Measurements from ENCODE around the gene IHH. TPM values are rescaled to one million over a fixed set of nuclear protein-coding genes. Genes with fewer than 3 reads are reported as not detected.

IHH gene
- total RNA-seq, 1 donor from 2014 or later: not detected

DNA sequence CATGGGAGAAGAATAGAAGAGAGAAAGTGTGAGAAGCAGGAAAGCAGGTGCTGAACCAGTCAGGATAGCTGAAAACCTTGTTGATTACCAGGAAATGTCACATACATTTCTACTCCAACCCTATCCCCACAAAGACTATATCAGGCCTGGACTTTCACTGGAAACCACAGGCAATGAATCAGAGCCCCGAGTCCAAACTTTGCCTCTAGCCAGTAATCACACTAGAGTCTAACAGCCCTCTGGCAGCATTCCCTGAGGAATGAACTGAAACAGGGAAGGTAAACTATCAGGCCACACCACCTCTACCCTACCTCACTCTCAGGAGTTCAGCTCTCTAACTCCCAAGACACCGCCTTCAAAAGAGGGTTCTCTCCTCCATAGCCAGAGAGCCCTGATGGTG, 18.7 kb upstream of the IHH start:
- Mint-ChIP-seq H3K4me3 (ENCODE audit: unreplicated experiment) (no peak overlapping the region), H3K27me3 (ENCODE audit: unreplicated experiment) (peaks cover 2% of the 10 kb centered on the region), H3K36me3 (ENCODE audit: low read depth, unreplicated experiment) (no peaks in the 10 kb centered on the region), H3K27ac (ENCODE audit: unreplicated experiment) (no peak overlapping the region), H3K4me1 (ENCODE audit: unreplicated experiment) (no peaks in the 10 kb centered on the region), H3K9me3 (ENCODE audit: unreplicated experiment) (no peaks in the 10 kb centered on the region)
- no peak for DNase-seq (ENCODE audit: low spot score)
- TF ChIP-seq, protein P1, sequence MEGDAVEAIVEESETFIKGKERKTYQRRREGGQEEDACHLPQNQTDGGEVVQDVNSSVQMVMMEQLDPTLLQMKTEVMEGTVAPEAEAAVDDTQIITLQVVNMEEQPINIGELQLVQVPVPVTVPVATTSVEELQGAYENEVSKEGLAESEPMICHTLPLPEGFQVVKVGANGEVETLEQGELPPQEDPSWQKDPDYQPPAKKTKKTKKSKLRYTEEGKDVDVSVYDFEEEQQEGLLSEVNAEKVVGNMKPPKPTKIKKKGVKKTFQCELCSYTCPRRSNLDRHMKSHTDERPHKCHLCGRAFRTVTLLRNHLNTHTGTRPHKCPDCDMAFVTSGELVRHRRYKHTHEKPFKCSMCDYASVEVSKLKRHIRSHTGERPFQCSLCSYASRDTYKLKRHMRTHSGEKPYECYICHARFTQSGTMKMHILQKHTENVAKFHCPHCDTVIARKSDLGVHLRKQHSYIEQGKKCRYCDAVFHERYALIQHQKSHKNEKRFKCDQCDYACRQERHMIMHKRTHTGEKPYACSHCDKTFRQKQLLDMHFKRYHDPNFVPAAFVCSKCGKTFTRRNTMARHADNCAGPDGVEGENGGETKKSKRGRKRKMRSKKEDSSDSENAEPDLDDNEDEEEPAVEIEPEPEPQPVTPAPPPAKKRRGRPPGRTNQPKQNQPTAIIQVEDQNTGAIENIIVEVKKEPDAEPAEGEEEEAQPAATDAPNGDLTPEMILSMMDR (IDR thresholded peaks at IDR 0.05; ENCODE audit: unreplicated experiment): no peak

DNA sequence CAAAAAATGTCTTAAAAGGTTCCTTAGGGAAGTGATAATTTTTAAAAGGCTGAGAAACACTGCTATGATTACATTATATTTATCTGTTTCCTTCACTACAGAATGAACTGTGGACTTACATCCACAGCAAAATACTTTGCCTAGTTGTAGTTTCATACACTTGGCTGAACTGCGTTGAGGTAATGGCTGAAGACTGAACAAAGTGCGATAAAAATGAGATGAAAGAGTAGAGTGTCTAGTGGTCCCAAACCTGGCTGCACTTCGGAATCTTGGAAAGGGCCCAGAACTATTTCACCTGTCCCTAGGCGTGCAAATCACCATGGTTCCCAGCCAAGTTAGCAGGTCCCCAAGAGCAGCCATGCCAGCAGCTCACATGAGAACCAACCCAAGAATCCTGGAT, 18.2 kb upstream of the IHH start:
- TF ChIP-seq, protein P1 (IDR thresholded peaks at IDR 0.05; ENCODE audit: unreplicated experiment): no peak
- H3K36me3 Mint-ChIP-seq (ENCODE audit: low read depth, unreplicated experiment): no peaks in the 10 kb centered on the region
- peaks cover 2% of the 10 kb centered on the region for H3K27me3 Mint-ChIP-seq (ENCODE audit: unreplicated experiment)
- no peak overlapping the region for H3K27ac Mint-ChIP-seq (ENCODE audit: unreplicated experiment)
- DNase-seq (ENCODE audit: low spot score): no peak
- H3K4me3 Mint-ChIP-seq (ENCODE audit: unreplicated experiment): no peak overlapping the region
- H3K9me3 Mint-ChIP-seq (ENCODE audit: unreplicated experiment): no peaks in the 10 kb centered on the region
- H3K4me1 Mint-ChIP-seq (ENCODE audit: unreplicated experiment): no peaks in the 10 kb centered on the region

DNA sequence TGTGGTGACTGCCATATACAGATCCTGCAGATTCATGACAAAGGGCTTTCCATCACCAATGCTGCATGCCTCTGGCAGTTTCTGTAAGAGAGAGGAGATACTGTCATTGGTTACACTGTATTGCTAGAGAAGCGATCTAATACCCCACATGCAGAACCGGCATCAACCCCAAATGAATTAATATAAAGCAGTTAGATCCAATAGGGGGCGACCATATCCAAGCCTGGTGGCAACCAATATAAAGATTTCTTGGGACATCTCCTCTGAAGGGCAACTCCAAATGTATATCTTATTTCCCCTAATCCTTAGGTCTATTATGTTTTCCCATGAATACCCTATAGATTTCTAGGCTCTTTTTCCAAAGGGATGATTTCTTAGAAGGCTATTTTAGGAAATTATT, 17.4 kb upstream of the IHH start:
- Mint-ChIP-seq H3K27ac (ENCODE audit: unreplicated experiment) (no peak overlapping the region), H3K4me1 (ENCODE audit: unreplicated experiment) (no peaks in the 10 kb centered on the region), H3K4me3 (ENCODE audit: unreplicated experiment) (no peak overlapping the region), H3K9me3 (ENCODE audit: unreplicated experiment) (no peaks in the 10 kb centered on the region), H3K27me3 (ENCODE audit: unreplicated experiment) (peaks cover 2% of the 10 kb centered on the region), H3K36me3 (ENCODE audit: low read depth, unreplicated experiment) (no peaks in the 10 kb centered on the region)
- TF ChIP-seq, protein P1 (IDR thresholded peaks at IDR 0.05; ENCODE audit: unreplicated experiment): no peak
- DNase-seq (ENCODE audit: low spot score): no peak

DNA sequence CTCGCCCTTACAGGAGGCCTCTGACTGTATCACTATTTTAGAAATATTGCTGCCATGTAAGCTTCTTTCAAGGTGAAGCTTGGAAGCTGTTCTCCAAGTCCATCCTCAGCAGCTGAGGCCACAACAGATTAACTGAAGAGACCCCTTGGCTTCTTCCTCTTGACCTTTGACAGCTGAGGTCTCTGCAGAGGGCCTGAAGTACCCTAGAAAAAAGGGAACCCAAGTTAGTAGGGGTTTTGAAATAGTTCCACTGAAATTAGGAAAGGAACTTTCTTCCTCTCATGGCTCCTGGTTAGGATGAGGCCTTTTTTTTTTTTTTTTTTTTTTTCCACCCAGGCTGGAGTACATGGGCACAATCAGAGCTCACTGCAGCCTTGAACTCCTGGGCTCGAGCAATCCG, 15.5 kb upstream of the IHH start:
- Mint-ChIP-seq H3K36me3 (ENCODE audit: low read depth, unreplicated experiment) (no peaks in the 10 kb centered on the region), H3K4me3 (ENCODE audit: unreplicated experiment) (no peak overlapping the region), H3K27me3 (ENCODE audit: unreplicated experiment) (peaks cover 4% of the 10 kb centered on the region), H3K27ac (ENCODE audit: unreplicated experiment) (no peak overlapping the region), H3K4me1 (ENCODE audit: unreplicated experiment) (no peaks in the 10 kb centered on the region), H3K9me3 (ENCODE audit: unreplicated experiment) (no peaks in the 10 kb centered on the region)
- TF ChIP-seq, protein P1 (IDR thresholded peaks at IDR 0.05; ENCODE audit: unreplicated experiment): no peak
- no peak for DNase-seq (ENCODE audit: low spot score)

DNA sequence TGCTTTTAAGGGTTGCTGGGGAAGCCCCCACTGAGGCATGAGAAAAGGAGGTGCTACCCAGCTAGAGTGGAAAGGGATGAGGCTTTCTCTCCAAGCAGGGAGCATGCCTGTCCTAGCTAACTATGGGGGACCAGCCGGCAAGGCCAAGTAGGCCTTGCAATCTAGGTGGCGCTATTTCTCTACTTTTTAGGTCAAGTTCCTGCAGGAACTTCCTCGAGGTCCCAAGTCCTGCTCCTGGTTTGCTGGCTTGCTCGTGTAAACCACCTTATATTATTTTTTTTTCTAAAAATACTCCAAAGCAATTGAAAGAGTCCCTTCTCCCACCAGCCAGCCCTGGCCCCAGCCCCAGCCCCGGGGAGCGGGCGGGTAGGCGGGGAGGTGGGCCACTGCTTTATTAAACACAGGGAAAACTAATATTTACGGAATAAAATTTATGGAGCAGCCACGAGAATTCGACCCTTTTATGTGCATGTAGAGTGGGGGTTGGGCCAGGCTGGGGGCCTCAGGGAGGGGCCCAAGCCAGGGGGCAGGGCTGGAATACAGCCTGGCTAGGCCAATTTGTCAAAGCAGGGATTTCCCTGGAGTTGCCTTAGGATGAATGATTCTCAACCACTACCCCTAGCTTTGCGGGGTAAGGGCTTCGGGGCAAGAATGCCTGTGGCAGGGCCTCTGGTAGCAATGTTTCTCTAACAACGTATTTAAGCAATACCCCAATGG, 12.8 kb upstream of the IHH start:
- DNase-seq (ENCODE audit: low spot score): peak; percentile 65
- H3K4me1 Mint-ChIP-seq (ENCODE audit: unreplicated experiment): no peaks in the 10 kb centered on the region
- H3K27ac Mint-ChIP-seq (ENCODE audit: unreplicated experiment): no peak overlapping the region
- H3K36me3 Mint-ChIP-seq (ENCODE audit: low read depth, unreplicated experiment): no peaks in the 10 kb centered on the region
- H3K4me3 Mint-ChIP-seq (ENCODE audit: unreplicated experiment): no peak overlapping the region
- TF ChIP-seq, protein P1 (IDR thresholded peaks at IDR 0.05; ENCODE audit: unreplicated experiment): peak; percentile 54
- H3K27me3 Mint-ChIP-seq (ENCODE audit: unreplicated experiment): peaks cover 6% of the 10 kb centered on the region
- no peaks in the 10 kb centered on the region for H3K9me3 Mint-ChIP-seq (ENCODE audit: unreplicated experiment)

Data from endothelial cell (in vitro differentiated cells).